Left renal pelvis (tissue), 4 donors: ENCODE measurements around the gene HSFX2. TPM values are rescaled to one million over a fixed set of nuclear protein-coding genes. Genes with fewer than 3 reads are reported as not detected.

ENCODE experiments used
- polyA plus RNA-seq, 4 donors: library from polyadenylated mRNA; unstranded; fragments of 120-200 nt; gene quantifications; one replicate each; pipeline ENCODE4 v1.2.1, GENCODE V29; 2013; ENCODE audit not compliant: insufficient read length in 4 of 4

Gene HSFX2
- polyA plus RNA-seq, 4 donors, result 0.46 to 0.78 TPM; not detected in 2

Other genes with a start within 250 kb of the HSFX2 start
- gene IDS, start 90.0 kb downstream of the HSFX2 start, polyA plus RNA-seq, result 10 to 100 TPM; 32.4 to 42.5 (median 36.9) TPM
- 10 to 100 TPM; 16.3 to 23.2 (median 21.4) TPM for gene EOLA1, start 54.3 kb downstream of the HSFX2 start, polyA plus RNA-seq
- gene HSFX3, start 45.4 kb downstream of the HSFX2 start, polyA plus RNA-seq, result under 1 TPM in 1 of 4 donors, not detected in 3; 0.15 TPM
- not detected for gene MAGEA9B, start 7.9 kb downstream of the HSFX2 start, polyA plus RNA-seq
- 10 to 100 TPM; 40.8 to 57.4 (median 47.5) TPM for gene TMEM185A, start 36.5 kb upstream of the HSFX2 start, polyA plus RNA-seq
- gene MAGEA11, start 116.7 kb upstream of the HSFX2 start, polyA plus RNA-seq, result under 1 TPM in 1 of 4 donors, not detected in 3; 0.05 TPM
- 1 to 10 TPM; 1.6 to 2.5 (median 2.0) TPM for gene HSFX1, start 178.8 kb upstream of the HSFX2 start, polyA plus RNA-seq
- gene MAGEA9, start 186.6 kb upstream of the HSFX2 start, polyA plus RNA-seq, result not detected